ENCODE measurements around the gene ILDR1.

Gene ILDR1

GRCh38 chr3:122004107-122004506 lies 17.9 kb downstream of the ILDR1 start:
- no peak for TF ChIP-seq MYC (IDR thresholded peaks at IDR 0.05; ENCODE audit: low read depth, low read length)
- TF ChIP-seq CTCF (IDR thresholded peaks at IDR 0.05; ENCODE audit: low read depth, low read length) = no peak
- DNase-seq (ENCODE audit: low read depth) = peak; percentile 44
- no peak overlapping the region for H3K4me3 ChIP-seq (ENCODE audit: low read depth, low read length)

DNA sequence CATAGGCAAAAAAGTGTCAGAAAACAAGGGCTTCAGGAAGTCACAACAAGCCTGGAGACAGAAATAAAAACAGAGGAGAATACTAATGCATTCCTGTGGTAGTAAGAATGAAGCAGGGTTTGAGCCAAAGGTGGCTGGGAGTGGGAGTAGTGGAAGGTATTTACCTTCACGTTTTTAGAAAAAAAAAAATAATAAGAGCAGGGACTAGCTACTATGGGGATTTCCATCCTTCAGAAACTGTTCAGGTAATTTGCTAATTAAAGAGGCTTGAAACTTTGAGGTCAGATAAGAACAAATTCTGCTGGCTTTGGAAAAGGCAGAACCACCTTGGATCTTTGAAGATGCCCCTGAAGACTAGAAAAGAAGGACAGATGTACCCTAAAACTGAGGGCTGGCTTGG lies 18.4 kb downstream of the ILDR1 start:
- no peak for DNase-seq (ENCODE audit: low read depth)

DNA sequence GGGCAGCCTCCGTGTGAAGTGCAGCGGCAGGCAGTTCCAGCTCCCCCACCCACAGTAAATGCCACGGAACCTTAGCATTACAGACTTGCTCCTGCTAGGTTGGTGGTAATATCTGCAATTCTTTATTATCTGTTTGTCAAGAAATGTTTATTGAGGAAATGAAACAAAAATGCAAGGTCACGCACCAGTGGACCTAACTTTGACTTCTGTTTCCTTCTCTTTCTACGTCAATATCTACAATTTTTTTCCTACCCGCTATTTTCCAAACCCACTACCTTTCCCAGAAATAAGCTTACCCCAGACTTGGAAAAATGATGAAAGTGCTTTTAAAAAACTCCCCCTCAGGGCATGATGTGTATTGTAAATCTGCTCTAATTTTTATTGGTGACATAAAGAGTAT lies 18.9 kb downstream of the ILDR1 start:
- DNase-seq (ENCODE audit: low read depth) = no peak
- TF ChIP-seq CTCF (IDR thresholded peaks at IDR 0.05; ENCODE audit: low read depth, low read length) (no peak), MYC (IDR thresholded peaks at IDR 0.05; ENCODE audit: low read depth, low read length) (no peak), POLR2A (IDR thresholded peaks at IDR 0.05; ENCODE audit: extremely low read depth, insufficient read length) (no peak)
- TF ChIP-seq, protein P1, sequence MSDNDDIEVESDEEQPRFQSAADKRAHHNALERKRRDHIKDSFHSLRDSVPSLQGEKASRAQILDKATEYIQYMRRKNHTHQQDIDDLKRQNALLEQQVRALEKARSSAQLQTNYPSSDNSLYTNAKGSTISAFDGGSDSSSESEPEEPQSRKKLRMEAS (IDR thresholded peaks at IDR 0.05; ENCODE audit: low read depth, low read length) = no peak
- H3K4me3 ChIP-seq (ENCODE audit: low read depth, low read length) = no peak overlapping the region

More for the DNA sequence above, 18.4 kb downstream of the ILDR1 start:
- no peak overlapping the region for H3K4me3 ChIP-seq (ENCODE audit: low read depth, low read length)
- TF ChIP-seq CTCF (IDR thresholded peaks at IDR 0.05; ENCODE audit: low read depth, low read length) = no peak
- TF ChIP-seq, protein P1 (IDR thresholded peaks at IDR 0.05; ENCODE audit: low read depth, low read length) = no peak
- no peak for TF ChIP-seq POLR2A (IDR thresholded peaks at IDR 0.05; ENCODE audit: extremely low read depth, insufficient read length)
- TF ChIP-seq MYC (IDR thresholded peaks at IDR 0.05; ENCODE audit: low read depth, low read length) = no peak

DNA sequence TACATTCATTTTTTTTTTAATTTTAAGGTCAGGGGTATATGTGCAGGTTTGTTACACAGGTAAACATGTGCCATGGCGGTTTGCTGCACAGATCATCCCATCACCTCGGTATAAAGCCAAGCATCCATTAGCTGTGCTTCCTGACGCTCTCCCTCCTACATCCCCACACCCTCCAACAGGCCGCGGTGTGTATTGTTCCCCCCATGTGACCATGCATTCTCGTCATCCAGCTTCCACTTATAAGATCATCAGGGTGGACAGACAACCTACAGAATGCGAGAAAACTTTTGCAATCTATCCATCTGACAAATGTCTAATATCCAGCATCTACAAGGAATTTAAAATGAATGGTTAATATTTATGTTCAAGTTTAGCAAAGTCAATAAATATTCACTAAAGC lies 19.4 kb downstream of the ILDR1 start:
- DNase-seq (ENCODE audit: low read depth) = no peak
- no peak overlapping the region for H3K4me3 ChIP-seq (ENCODE audit: low read depth, low read length)
- TF ChIP-seq, protein P1 (IDR thresholded peaks at IDR 0.05; ENCODE audit: low read depth, low read length) = no peak
- no peak for TF ChIP-seq CTCF (IDR thresholded peaks at IDR 0.05; ENCODE audit: low read depth, low read length)
- no peak for TF ChIP-seq MYC (IDR thresholded peaks at IDR 0.05; ENCODE audit: low read depth, low read length)
- no peak for TF ChIP-seq POLR2A (IDR thresholded peaks at IDR 0.05; ENCODE audit: extremely low read depth, insufficient read length)

DNA sequence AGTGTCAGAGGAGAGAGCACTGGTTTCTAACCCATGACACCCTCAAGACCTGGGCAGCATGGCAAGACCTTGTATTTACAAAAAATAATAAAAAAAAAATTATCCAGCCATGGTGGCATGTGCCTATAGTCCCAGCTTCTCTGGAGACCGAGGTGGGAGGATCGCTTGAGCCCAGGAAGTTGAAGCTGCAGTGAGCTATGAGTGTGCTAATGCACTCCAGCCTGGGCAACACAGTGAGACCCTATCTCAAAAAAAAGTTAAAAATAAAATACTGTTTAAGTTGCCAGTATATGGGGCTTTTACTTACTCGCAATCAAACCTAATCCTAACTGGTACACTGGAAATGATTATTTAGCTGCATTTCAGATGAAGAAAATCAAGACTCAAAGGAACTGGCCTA lies 20.2 kb downstream of the ILDR1 start:
- no peak for DNase-seq (ENCODE audit: low read depth)
- TF ChIP-seq MYC (IDR thresholded peaks at IDR 0.05; ENCODE audit: low read depth, low read length) (no peak), CTCF (IDR thresholded peaks at IDR 0.05; ENCODE audit: low read depth, low read length) (no peak), POLR2A (IDR thresholded peaks at IDR 0.05; ENCODE audit: extremely low read depth, insufficient read length) (no peak)
- TF ChIP-seq, protein P1 (IDR thresholded peaks at IDR 0.05; ENCODE audit: low read depth, low read length) = no peak
- H3K4me3 ChIP-seq (ENCODE audit: low read depth, low read length) = no peak overlapping the region

DNA sequence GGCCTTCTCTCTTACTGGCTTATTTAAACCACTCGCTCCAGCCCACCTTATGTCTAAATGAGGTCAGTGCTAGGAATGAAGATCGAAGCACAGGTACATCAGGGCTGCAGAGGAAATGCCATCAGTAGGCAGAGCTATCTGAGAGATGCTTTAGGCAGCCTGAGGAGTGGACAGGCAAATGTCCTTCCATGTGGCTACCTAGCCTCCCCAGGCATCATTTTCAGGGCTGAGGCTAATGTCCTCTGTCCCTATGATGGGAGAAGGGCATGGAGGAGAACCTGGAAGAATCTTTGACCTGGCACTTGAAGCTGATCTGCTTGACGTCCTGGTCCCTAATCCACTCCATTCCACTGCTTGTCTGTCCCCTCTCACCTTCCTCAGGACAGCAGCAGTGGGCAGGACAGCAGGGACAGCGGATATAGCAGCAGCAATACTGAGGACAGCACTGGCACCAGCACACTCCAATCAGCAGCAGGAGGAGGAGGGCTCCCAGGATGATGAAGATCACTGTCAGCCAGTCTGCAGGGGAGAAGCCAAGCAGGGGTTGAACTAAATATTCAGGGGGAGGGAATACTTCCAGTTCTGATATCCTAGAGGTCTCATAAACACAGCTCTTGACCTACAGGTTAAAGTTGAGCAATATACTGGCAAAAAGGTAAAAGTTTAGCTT lies 21.0 kb downstream of the ILDR1 start:
- H3K4me3 ChIP-seq (ENCODE audit: low read depth, low read length) = no peak overlapping the region
- no peak for TF ChIP-seq MYC (IDR thresholded peaks at IDR 0.05; ENCODE audit: low read depth, low read length)
- no peak for TF ChIP-seq POLR2A (IDR thresholded peaks at IDR 0.05; ENCODE audit: extremely low read depth, insufficient read length)
- TF ChIP-seq, protein P1 (IDR thresholded peaks at IDR 0.05; ENCODE audit: low read depth, low read length) = no peak
- TF ChIP-seq CTCF (IDR thresholded peaks at IDR 0.05; ENCODE audit: low read depth, low read length) = no peak
- DNase-seq (ENCODE audit: low read depth) = no peak

All from NB4 (cell line).